Ovary (tissue), 3 donors: ENCODE data around the gene LENEP.

Experiments
- CTCF ChIP-seq, 3 donors: fragments of 450-650 bp in 2 of 3; fragments of 200-600 bp in 1 of 3; IDR thresholded peaks; one replicate each; pipeline versions ENCODE4 v1.5.1 to v1.8.0; 2016 to 2022; ENCODE audit warnings: antibody characterized with exemption in 3 of 3, mild to moderate bottlenecking in 1 of 3
- EP300 ChIP-seq: sonication (generic); formaldehyde crosslinking; IDR thresholded peaks from one replicate; pipeline ENCODE4 v1.6.1; 2017; ENCODE audit warnings: antibody characterized with exemption
- POLR2A ChIP-seq: fragments of 450-650 bp; IDR thresholded peaks from one replicate; pipeline ENCODE4 v1.6.1; 2017; ENCODE audit warnings: antibody characterized with exemption, mild to moderate bottlenecking, moderate library complexity
- donor health status: DM: no; HTN: no; CAD: no.

- TF ChIP-seq POLR2A = peak; percentile 5
- TF ChIP-seq CTCF (IDR thresholded peaks at IDR 0.05) = no peak
- no peak for TF ChIP-seq EP300
Measured at GRCh38 chr1:155004352-155005075, 11.1 kb downstream of the LENEP start.
